Fibroblast of villous mesenchyme (primary cell): Measurements from ENCODE around the gene GLG1. TPM values are rescaled to one million over a fixed set of nuclear protein-coding genes. Genes with fewer than 3 reads are reported as not detected.
"Not testable (repeated sequence)": the region's sequence is repeated elsewhere in the genome, so short reads cannot be mapped to it uniquely, and the experiment has no call there.

ENCODE experiments used
- DNase-seq: peaks from one replicate; pipeline ENCODE4 v3.0.0-alpha.2; 2010; ENCODE audit warnings: low read depth
- H3K4me3 ChIP-seq: 2 replicates; pipeline ENCODE4 v1.5.1; 2011; ENCODE audit warnings: low read depth, mild to moderate bottlenecking, low read length
- total RNA-seq: library from RNA; depleted of rRNA; stranded (reverse); fragments of >200 nt; gene quantifications from 2 replicates; pipeline ENCODE4 v1.2.3, GENCODE V29; 2012

The GLG1 gene
- total RNA-seq, 1 donor: 158 TPM

GRCh38 chr16:74419811-74420210, 187.1 kb downstream of the GLG1 start:
- H3K4me3 ChIP-seq, DNase-seq: not testable (repeated sequence)

GRCh38 chr16:74417897-74418296, 189.0 kb downstream of the GLG1 start:
- not testable (repeated sequence) for DNase-seq

GRCh38 chr16:74413920-74414319, 193.0 kb downstream of the GLG1 start:
- H3K4me3 ChIP-seq, DNase-seq: not testable (repeated sequence)

More at GRCh38 chr16:74417897-74418296, 189.0 kb downstream of the GLG1 start:
- H3K4me3 ChIP-seq: not testable (repeated sequence)

GRCh38 chr16:74413485-74413884, 193.4 kb downstream of the GLG1 start:
- not testable (repeated sequence) for H3K4me3 ChIP-seq

GRCh38 chr16:74412775-74413390, 194.0 kb downstream of the GLG1 start:
- not testable (repeated sequence) for DNase-seq, H3K4me3 ChIP-seq

More at GRCh38 chr16:74413485-74413884, 193.4 kb downstream of the GLG1 start:
- not testable (repeated sequence) for DNase-seq

GRCh38 chr16:74412138-74412774, 194.7 kb downstream of the GLG1 start:
- not testable (repeated sequence) for H3K4me3 ChIP-seq, DNase-seq

GRCh38 chr16:74410981-74411380, 195.9 kb downstream of the GLG1 start:
- not testable (repeated sequence) for DNase-seq, H3K4me3 ChIP-seq

GRCh38 chr16:74410057-74410957, 196.6 kb downstream of the GLG1 start:
- not testable (repeated sequence) for H3K4me3 ChIP-seq, DNase-seq

- not testable (repeated sequence) for H3K4me3 ChIP-seq, DNase-seq
These were observed 197.5 kb downstream of the GLG1 start for GRCh38 chr16:74409185-74409981.

GRCh38 chr16:74407362-74407705, 199.6 kb downstream of the GLG1 start:
- peak overlapping the region; percentile 33 for H3K4me3 ChIP-seq
- not testable (repeated sequence) for DNase-seq

- not testable (repeated sequence) for H3K4me3 ChIP-seq, DNase-seq
These were observed 200.1 kb downstream of the GLG1 start for GRCh38 chr16:74406600-74407361.

- not testable (repeated sequence) for DNase-seq, H3K4me3 ChIP-seq
These were observed 202.6 kb downstream of the GLG1 start for GRCh38 chr16:74404148-74404933.

GRCh38 chr16:74400238-74400637, 206.7 kb downstream of the GLG1 start:
- H3K4me3 ChIP-seq, DNase-seq: not testable (repeated sequence)

GRCh38 chr16:74398212-74398895, 208.6 kb downstream of the GLG1 start:
- not testable (repeated sequence) for DNase-seq, H3K4me3 ChIP-seq
